GM21360 (cell line): Measurements from ENCODE around the gene CADPS2.

ENCODE experiments used
- ATAC-seq: cut with Tn5 transposase; IDR thresholded peaks from one replicate; pipeline ENCODE4 v1.9.1; 2021; ENCODE audit warnings: mild to moderate bottlenecking, moderate library complexity; ENCODE audit not compliant: unreplicated experiment

CADPS2 gene

GRCh38 chr7:122886357-122887081 is at the start of gene CADPS2:
TSS of gene CADPS2 (minus strand) at chr7:122886460. CDS start at chr7:122886337, 123 bp downstream.
- ATAC-seq: peak; percentile 73

- no peak for ATAC-seq
Observed at GRCh38 chr7:122935620-122936019, 49.4 kb upstream of the CADPS2 start.

GRCh38 chr7:122919643-122920181 is 33.5 kb upstream of the CADPS2 start:
- no peak for ATAC-seq

GRCh38 chr7:122914812-122915211 is 28.6 kb upstream of the CADPS2 start:
- ATAC-seq: no peak

- ATAC-seq: no peak
Observed at GRCh38 chr7:122913608-122914007, 27.3 kb upstream of the CADPS2 start.

- peak; percentile 62 for ATAC-seq
Observed at GRCh38 chr7:122902751-122903495, 16.7 kb upstream of the CADPS2 start.

- ATAC-seq: no peak
Observed at GRCh38 chr7:122901250-122901649, 15.0 kb upstream of the CADPS2 start.

- ATAC-seq: no peak
Observed at GRCh38 chr7:122896509-122896908, 10.2 kb upstream of the CADPS2 start.

GRCh38 chr7:122893486-122893885 is 7.2 kb upstream of the CADPS2 start:
- no peak for ATAC-seq

GRCh38 chr7:122889116-122889515 is 2.9 kb upstream of the CADPS2 start:
- no peak for ATAC-seq

GRCh38 chr7:122887848-122888247 is 1.6 kb upstream of the CADPS2 start:
- no peak for ATAC-seq

GRCh38 chr7:122887198-122887597 is 938 bp upstream of the CADPS2 start:
- no peak for ATAC-seq

GRCh38 chr7:122885583-122886356 is 490 bp downstream of the CADPS2 start:
- peak; percentile 38 for ATAC-seq

GRCh38 chr7:122884186-122884585 is 2.1 kb downstream of the CADPS2 start:
- no peak for ATAC-seq

GRCh38 chr7:122883049-122883680 is 3.1 kb downstream of the CADPS2 start:
- no peak for ATAC-seq

GRCh38 chr7:122881324-122881723 is 4.9 kb downstream of the CADPS2 start:
- ATAC-seq: no peak

GRCh38 chr7:122869260-122869659 is 17.0 kb downstream of the CADPS2 start:
- ATAC-seq: no peak

GRCh38 chr7:122867471-122867980 is 18.7 kb downstream of the CADPS2 start:
- ATAC-seq: no peak

GRCh38 chr7:122864838-122865237 is 21.4 kb downstream of the CADPS2 start:
- no peak for ATAC-seq

GRCh38 chr7:122864016-122864415 is 22.2 kb downstream of the CADPS2 start:
- ATAC-seq: no peak

GRCh38 chr7:122858320-122858719 is 27.9 kb downstream of the CADPS2 start:
- ATAC-seq: no peak
